HUES48 (cell line): ENCODE measurements around the gene RNF168.

ENCODE experiments used
- H3K27ac ChIP-seq: one replicate; pipeline ENCODE4 v1.7.0; 2013; ENCODE audit warnings: low read depth, low read length, inconsistent platforms
- H3K27me3 ChIP-seq: 2 replicates; pipeline ENCODE4 v1.6.1; 2013; ENCODE audit warnings: mild to moderate bottlenecking, low read length; ENCODE audit not compliant: control insufficient read depth, insufficient read depth
- H3K36me3 ChIP-seq: 2 replicates; pipeline ENCODE4 v1.6.1; 2013; ENCODE audit warnings: low read length; ENCODE audit not compliant: control insufficient read depth, insufficient read depth
- H3K4me1 ChIP-seq: 2 replicates; pipeline ENCODE4 v1.6.1; 2013; ENCODE audit warnings: mild to moderate bottlenecking, low read length; ENCODE audit not compliant: control insufficient read depth, insufficient read depth
- H3K4me3 ChIP-seq: 2 replicates; pipeline ENCODE4 v1.5.1; 2013; ENCODE audit warnings: mild to moderate bottlenecking, low read depth, low read length
- H3K9ac ChIP-seq: 2 replicates; pipeline ENCODE4 v1.6.1; 2013; ENCODE audit warnings: mild to moderate bottlenecking, low read depth, low read length, moderate library complexity
- H3K9me3 ChIP-seq: 2 replicates; pipeline ENCODE4 v1.6.1; 2013; ENCODE audit warnings: low read length; ENCODE audit not compliant: control insufficient read depth, insufficient read depth

RNF168 gene

DNA sequence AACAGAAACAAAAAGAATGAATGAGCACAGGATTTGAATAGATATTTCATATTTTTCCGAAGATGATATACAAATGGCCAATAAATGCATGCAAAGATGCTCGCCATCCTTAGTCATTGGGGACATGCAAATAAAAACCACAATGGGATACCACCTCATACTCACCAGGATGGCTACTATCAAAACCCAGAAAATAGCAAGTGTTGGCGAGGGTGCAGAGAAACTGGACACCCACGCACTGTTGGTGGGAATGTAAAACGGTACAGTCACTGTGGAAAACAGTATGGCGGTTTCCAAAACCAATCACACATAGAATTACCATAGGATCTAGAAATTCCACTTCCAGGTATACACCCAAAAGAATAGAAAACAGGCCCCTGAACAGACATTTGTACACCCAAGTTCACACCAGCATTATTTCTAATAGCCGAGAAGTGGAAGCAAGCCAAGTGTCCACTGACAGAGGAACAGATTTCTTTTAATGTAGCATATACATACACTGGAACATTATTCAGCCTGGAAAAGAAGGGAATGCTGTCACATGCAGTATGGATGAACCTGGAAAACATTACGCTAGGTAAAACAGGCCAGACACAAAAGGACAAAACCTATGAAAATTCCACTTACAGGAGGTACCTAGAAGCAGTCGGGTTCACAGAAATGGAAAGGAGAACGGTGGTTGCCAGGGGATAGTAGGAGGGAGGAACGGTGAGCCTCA, 3.6 kb downstream of the RNF168 start:
- H3K36me3 ChIP-seq: peaks cover 4% of the 10 kb centered on the region; the same call in 1 of the 2 replicates
- 0 out of 2 replicates have a peak, but pooled peaks cover 5% of the 10 kb centered on the region for H3K4me1 ChIP-seq
- peak overlapping the region; percentile 97 for H3K4me3 ChIP-seq
- H3K9me3 ChIP-seq: no peaks in the 10 kb centered on the region
- H3K9ac ChIP-seq: no peak overlapping the region
- no peak overlapping the region for H3K27ac ChIP-seq
- no peaks in the 10 kb centered on the region for H3K27me3 ChIP-seq

DNA sequence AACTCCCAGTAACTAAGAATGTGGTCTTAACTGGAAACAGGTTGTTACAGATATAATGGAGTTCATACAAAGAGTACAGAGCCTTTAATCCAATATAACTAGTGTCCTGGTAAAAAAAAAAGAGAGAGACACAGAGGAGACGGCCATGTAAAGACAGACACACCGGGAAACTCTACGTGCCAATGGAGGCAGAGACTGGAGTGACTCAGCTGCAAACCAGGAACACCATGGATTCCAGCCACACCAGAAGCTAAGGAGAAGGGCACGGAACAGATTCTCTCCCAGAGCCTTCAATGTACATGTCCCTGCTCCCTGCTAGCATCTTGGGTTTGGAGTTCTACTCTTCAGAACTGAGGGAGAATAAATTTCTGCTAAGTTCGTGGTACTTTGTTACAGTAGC, 4.5 kb downstream of the RNF168 start:
- H3K27me3 ChIP-seq: no peaks in the 10 kb centered on the region
- H3K4me3 ChIP-seq: no peak overlapping the region
- no peak overlapping the region for H3K9ac ChIP-seq
- peaks cover 4% of the 10 kb centered on the region; the same call in 1 of the 2 replicates for H3K36me3 ChIP-seq
- no peaks in the 10 kb centered on the region for H3K9me3 ChIP-seq
- H3K27ac ChIP-seq: no peak overlapping the region
- H3K4me1 ChIP-seq: 0 out of 2 replicates have a peak, but pooled peaks cover 5% of the 10 kb centered on the region

DNA sequence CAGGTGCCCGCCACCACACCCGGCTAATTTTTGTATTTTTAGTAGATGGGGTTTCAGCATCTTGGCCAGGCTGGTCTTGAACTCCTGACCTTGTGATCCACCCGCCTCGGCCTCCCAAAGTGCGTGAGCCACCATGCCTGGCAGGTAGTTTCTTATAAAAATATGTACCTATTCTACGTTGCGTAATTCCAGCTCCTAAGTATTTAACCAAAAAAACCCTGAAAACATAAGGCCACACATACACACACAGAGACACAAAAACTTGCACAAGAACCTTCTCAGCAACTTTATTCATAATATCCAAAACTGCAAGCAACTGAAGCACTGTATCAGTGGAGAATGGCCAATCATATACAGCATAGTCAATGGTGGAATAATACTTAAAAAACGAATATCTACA, 5.3 kb downstream of the RNF168 start:
- Histone ChIP-seq H3K36me3 (peaks cover 4% of the 10 kb centered on the region; the same call in 1 of the 2 replicates), H3K27ac (no peak overlapping the region), H3K4me3 (no peak overlapping the region), H3K9me3 (no peaks in the 10 kb centered on the region), H3K9ac (no peak overlapping the region), H3K4me1 (0 out of 2 replicates have a peak, but pooled peaks cover 5% of the 10 kb centered on the region), H3K27me3 (no peaks in the 10 kb centered on the region)

DNA sequence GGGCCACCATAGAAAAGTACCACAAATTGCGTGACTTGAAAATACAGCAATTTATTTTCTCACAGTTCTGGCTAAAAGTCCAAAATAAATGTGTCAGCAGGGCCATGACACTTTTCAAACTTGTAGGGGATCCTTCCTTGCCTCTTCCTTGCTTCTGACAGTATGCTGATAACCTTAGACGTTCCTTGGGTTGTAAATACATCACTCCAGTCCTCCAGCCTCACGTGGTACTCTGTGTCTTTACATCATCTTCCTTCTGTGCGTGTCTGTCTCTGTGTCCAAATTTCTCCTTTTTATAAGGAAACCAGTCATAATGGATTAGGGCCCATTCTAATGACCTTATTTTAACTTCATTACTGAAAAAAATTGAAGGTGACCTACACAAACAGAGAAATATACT, 7.4 kb downstream of the RNF168 start:
- Histone ChIP-seq H3K27ac (no peak overlapping the region), H3K9me3 (no peaks in the 10 kb centered on the region), H3K36me3 (peaks cover 4% of the 10 kb centered on the region; the same call in 1 of the 2 replicates), H3K9ac (no peak overlapping the region), H3K27me3 (no peaks in the 10 kb centered on the region), H3K4me1 (0 out of 2 replicates have a peak, but pooled peaks cover 5% of the 10 kb centered on the region), H3K4me3 (no peak overlapping the region)

DNA sequence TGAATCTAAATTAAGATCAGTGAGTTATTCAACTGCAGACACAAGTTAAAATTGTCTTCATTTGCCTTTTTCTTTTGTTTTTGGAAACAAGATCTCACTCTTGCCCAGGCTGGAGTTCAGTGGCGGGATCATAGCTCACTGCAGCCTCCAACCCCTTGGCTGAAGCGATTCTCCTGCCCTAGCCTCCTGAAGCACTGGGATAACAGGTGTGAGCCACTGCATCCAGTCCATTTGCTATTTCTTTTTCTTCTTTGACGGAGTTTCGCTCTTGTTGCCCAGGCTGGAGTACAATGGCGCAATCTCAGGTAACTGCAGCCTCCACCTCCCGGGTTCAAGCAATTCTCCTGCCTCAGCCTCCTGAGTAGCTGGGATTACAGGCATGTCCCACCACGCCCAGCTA, 10.3 kb downstream of the RNF168 start:
- H3K4me3 ChIP-seq: no peak overlapping the region
- no peak overlapping the region for H3K9ac ChIP-seq
- H3K36me3 ChIP-seq: peaks cover 4% of the 10 kb centered on the region; the same call in 1 of the 2 replicates
- no peaks in the 10 kb centered on the region for H3K27me3 ChIP-seq
- no peaks in the 10 kb centered on the region for H3K4me1 ChIP-seq
- H3K9me3 ChIP-seq: no peaks in the 10 kb centered on the region
- H3K27ac ChIP-seq: no peak overlapping the region

DNA sequence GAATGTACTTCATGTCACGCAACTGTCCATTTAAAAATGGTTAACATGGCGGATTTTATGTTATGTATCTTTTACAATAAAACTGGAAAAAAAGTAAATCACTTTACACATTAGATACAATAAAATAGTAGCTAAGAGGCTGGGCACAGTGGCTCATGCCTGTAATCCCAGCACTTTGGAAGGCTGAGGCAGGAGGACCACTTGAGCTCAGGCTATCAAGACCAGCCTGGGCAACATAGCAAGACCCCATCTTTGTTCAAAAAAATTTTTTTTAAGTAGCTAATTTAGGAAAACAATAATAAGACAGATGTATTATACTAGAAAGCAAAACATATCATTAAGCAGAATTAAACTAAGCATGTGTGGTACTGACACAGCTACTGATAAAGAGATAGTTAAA, 11.5 kb downstream of the RNF168 start:
- Histone ChIP-seq H3K27ac (no peak overlapping the region), H3K36me3 (peaks cover 14% of the 10 kb centered on the region), H3K27me3 (no peaks in the 10 kb centered on the region), H3K9me3 (no peaks in the 10 kb centered on the region), H3K4me1 (no peaks in the 10 kb centered on the region), H3K4me3 (no peak overlapping the region), H3K9ac (no peak overlapping the region)

DNA sequence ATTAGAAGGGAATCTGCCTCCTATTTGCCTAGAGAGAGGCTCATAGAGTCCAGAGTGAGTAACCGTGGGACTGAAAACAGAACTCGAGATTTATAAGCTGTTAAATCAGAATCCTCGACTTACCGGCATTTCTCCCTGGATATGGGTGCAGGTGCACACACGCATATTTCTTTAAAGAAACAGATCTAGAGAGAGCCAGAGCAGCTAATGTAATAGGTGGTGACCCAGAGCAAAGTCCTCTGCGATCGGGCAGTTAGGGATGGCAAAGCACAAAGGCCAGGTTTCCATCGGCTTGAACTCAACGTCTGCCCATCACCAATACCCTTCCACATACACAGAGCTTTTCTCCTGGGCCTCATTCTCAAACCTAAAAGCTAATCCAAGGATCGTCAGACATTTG, 13.8 kb downstream of the RNF168 start:
- Histone ChIP-seq H3K9me3 (no peaks in the 10 kb centered on the region), H3K36me3 (peaks cover 33% of the 10 kb centered on the region), H3K27me3 (no peaks in the 10 kb centered on the region), H3K9ac (no peak overlapping the region), H3K4me3 (no peak overlapping the region), H3K27ac (no peak overlapping the region), H3K4me1 (no peaks in the 10 kb centered on the region)

DNA sequence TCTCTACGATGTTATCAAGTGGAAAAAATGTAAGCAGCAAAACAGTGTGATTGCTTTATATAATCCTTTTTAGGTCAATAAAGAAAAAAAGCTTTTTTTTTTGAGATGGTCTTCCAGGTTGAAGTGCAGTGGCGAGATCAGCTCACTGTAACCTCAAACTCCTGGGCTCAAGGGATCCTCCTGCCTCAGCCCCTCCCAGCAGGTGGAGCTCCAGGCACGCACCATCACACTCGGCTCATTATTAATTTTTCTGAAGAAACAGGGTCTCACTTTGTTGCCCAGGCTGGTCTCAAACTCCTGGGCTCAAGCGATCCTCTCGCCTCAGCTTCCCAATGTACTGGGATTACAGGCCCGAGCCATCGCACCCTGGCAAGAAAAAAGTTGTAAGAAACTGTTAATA, 17.3 kb downstream of the RNF168 start:
- no peak overlapping the region for H3K27ac ChIP-seq
- H3K4me1 ChIP-seq: no peaks in the 10 kb centered on the region
- peaks cover 65% of the 10 kb centered on the region for H3K36me3 ChIP-seq
- no peaks in the 10 kb centered on the region for H3K9me3 ChIP-seq
- H3K27me3 ChIP-seq: no peaks in the 10 kb centered on the region
- H3K9ac ChIP-seq: no peak overlapping the region
- H3K4me3 ChIP-seq: no peak overlapping the region

DNA sequence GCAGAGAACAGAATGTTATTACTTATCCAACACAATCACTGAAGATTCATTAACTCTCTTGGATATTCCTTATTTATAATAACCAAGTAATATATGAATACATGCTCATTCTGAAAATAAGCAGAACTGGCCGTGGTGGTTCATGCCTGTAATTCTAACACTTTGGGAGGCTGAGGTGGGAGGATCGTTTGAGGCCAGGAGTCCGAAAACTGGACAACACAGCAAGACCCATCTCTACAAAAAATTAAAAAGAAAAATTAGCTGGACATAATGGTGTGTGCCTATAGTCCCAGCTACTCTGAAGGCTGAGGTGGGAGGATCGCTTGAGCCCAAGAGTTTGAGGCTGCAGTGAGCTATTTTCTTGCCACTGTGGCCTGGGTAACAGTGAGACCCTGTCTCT, 25.9 kb downstream of the RNF168 start:
- H3K9me3 ChIP-seq: no peaks in the 10 kb centered on the region
- no peak overlapping the region for H3K9ac ChIP-seq
- peaks cover 71% of the 10 kb centered on the region for H3K36me3 ChIP-seq
- no peak overlapping the region for H3K4me3 ChIP-seq
- H3K27ac ChIP-seq: no peak overlapping the region
- H3K4me1 ChIP-seq: no peaks in the 10 kb centered on the region
- no peaks in the 10 kb centered on the region for H3K27me3 ChIP-seq

DNA sequence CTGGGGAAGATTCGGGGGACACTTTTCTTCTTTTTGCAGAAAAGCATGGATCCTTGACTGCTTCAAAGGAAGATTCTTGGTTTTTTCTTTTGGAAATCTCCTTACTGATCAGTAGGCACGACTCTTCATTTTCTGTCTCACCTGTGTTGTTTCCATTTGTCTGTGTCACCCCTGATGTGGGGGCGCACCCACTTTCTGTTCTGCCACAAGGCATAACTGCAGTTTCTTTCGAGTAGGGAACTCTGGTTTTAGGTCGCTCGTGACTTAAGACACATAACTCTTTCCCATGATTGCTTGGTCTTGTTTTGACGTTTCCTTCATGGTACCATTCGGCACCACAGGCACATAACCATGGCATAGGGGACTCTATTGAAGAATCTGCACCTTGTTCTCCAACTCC, 31.3 kb downstream of the RNF168 start:
- peaks cover 57% of the 10 kb centered on the region for H3K36me3 ChIP-seq
- no peak overlapping the region for H3K4me3 ChIP-seq
- no peaks in the 10 kb centered on the region for H3K9me3 ChIP-seq
- H3K27ac ChIP-seq: no peak overlapping the region
- H3K27me3 ChIP-seq: no peaks in the 10 kb centered on the region
- no peak overlapping the region for H3K9ac ChIP-seq
- no peaks in the 10 kb centered on the region for H3K4me1 ChIP-seq

DNA sequence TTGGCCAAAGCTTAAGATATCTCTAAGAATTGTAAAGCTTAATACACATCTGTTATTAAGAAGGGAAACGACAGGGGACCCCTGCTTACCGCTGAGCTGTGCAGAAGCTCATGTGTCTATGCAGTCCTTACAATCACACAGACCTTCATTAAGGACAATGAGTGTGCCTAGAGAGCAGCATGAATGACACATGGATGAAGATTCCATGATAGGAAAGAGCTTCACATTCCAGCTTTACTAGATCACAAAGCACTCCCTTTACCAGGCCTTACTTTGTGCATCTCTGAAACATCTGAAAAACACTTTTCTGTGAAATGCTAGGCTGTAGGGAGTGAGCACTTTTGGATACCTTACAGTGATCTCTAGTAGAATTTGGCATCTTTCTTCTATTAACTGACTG, 32.0 kb downstream of the RNF168 start:
- no peak overlapping the region for H3K4me3 ChIP-seq
- no peaks in the 10 kb centered on the region for H3K27me3 ChIP-seq
- no peak overlapping the region for H3K27ac ChIP-seq
- H3K4me1 ChIP-seq: no peaks in the 10 kb centered on the region
- no peaks in the 10 kb centered on the region for H3K9me3 ChIP-seq
- no peak overlapping the region for H3K9ac ChIP-seq
- H3K36me3 ChIP-seq: peaks cover 52% of the 10 kb centered on the region
